Left lung (tissue), 10 donors: ENCODE results near the gene FERMT1. TPM values are rescaled to one million over a fixed set of nuclear protein-coding genes. Genes with fewer than 3 reads are reported as not detected.
A peak's percentile ranks its signal among the peaks of the same experiment; 100 is the strongest.

ENCODE experiments used
- ATAC-seq: fragments of 200-7000 bp; cut with Tn5 transposase; one replicate; pipeline ENCODE4 v1.9.1; 2020; ENCODE audit warnings: moderate library complexity
- DNase-seq, 4 donors: peaks; one replicate each; pipeline ENCODE4 v3.0.0-alpha.2; 2013 to 2020
- H3K27ac ChIP-seq, 2 donors: fragments of 200-600 bp; sonication (generic) in 1 of 2; one replicate each; pipeline versions ENCODE4 v1.5.0 to v1.8.0; 2020 to 2021
- H3K27me3 ChIP-seq, 2 donors: fragments of 200-600 bp; sonication (generic) in 1 of 2; one replicate each; pipeline versions ENCODE4 v1.5.0 to v1.8.0; 2020 to 2021
- H3K36me3 ChIP-seq, 2 donors: fragments of 200-600 bp; sonication (generic) in 1 of 2; one replicate each; pipeline versions ENCODE4 v1.5.0 to v1.8.0; 2020 to 2021
- H3K4me1 ChIP-seq, 2 donors: fragments of 200-600 bp; one replicate each; pipeline ENCODE4 v1.8.0; 2021
- H3K4me3 ChIP-seq, 2 donors: fragments of 200-600 bp; sonication (generic) in 1 of 2; one replicate each; pipeline versions ENCODE4 v1.5.0 to v1.8.0; 2020 to 2021; ENCODE audit warnings: mild to moderate bottlenecking in 1 of 2
- H3K9me3 ChIP-seq, 2 donors: fragments of 200-600 bp; sonication (generic) in 1 of 2; one replicate each; pipeline versions ENCODE4 v1.5.0 to v1.8.0; 2020 to 2021
- CTCF ChIP-seq, 2 donors: fragments of 200-600 bp; sonication (generic) in 1 of 2; IDR thresholded peaks; one replicate each; pipeline versions ENCODE4 v1.5.0 to v1.8.0; 2021; ENCODE audit warnings: antibody characterized with exemption in 2 of 2
- intact Hi-C, 2 donors: fragments of 100-400 bp; cut with DNase I; formaldehyde crosslinking; loops; one replicate each; pipeline versions ENCODE4 v1.11.2 to v1.14.2; 2022
- polyA plus RNA-seq, 6 donors: library from polyadenylated mRNA; unstranded; fragments of 120-200 nt; gene quantifications; one replicate each; pipeline ENCODE4 v1.2.1, GENCODE V29; 2013; ENCODE audit not compliant: insufficient read length in 6 of 6
- total RNA-seq, 2 donors: library from RNA; stranded (reverse); fragmentation: NEBNext Ultra II Directional; extraction: Animal tissue kit (Norgen Biotek cat#: 25700); gene quantifications; one replicate each; pipeline ENCODE4 v1.2.1, GENCODE V29; 2021
- donor health status: DM: no; HTN: yes; CAD: no.
- donor health status: DM: no; HTN: no; CAD: no.

Gene FERMT1
- total and polyA plus RNA-seq, 8 donors = 3.1 to 7.2 (median 4.9) TPM

DNA sequence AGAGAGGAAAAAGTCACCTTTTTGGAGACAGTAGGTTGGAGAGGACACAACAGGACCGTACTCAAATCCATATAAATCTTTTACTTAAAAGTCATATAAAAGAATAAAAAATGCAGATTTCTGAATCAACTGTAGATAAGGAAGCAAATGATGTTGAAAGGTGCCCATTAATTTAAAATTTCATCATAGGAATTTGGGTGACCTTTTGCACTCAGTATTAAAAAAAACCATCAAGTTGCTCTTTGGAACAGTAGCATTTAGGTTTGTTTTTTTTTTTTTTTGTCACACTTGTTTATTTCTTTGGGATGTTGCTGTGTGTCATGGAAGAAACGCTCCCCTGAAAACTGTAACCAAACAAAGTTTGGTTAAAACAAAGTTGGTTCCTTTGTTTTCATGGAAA lies 48.0 kb downstream of the FERMT1 start:
- H3K27ac ChIP-seq = no peak overlapping the region
- DNase-seq (no peak), ATAC-seq (no peak)
- H3K4me1 ChIP-seq = no peaks in the 10 kb centered on the region
- H3K27me3 ChIP-seq = no peaks in the 10 kb centered on the region
- H3K9me3 ChIP-seq = no peaks in the 10 kb centered on the region
- no peak overlapping the region for H3K4me3 ChIP-seq
- intact Hi-C loops = loop anchor here in 1 of 2 donors (10.0 kb wide), 1 partner anchor 120 kb away; the partner anchor contains the start of genes MCM8 and TRMT6
- H3K36me3 ChIP-seq = no peaks in the 10 kb centered on the region
- TF ChIP-seq CTCF (IDR thresholded peaks at IDR 0.05) = no peak

DNA sequence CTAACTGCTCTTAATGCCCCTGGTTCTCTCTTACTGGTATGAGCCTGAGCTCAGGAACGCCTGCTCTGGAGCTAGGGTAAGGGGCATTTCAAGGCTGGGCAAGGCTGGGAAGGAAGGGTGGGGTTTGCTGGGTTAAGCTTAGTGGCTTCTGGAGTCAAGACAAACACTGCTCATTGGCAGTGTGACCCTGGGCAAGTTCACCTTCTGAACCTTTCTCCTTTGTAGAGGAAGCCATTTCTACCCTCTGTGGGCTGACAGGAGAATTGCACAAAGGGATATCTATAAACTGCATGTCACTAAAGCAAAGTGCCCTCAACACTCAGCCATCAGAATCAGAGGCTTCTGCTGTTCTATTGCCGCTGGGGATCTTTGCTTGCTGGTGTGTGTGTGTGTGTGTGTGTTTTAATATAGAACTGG lies 48.7 kb downstream of the FERMT1 start:
- DNase-seq (no peak), ATAC-seq (peak; percentile 89)
- no peaks in the 10 kb centered on the region for H3K27me3 ChIP-seq
- no peak overlapping the region for H3K4me3 ChIP-seq
- H3K4me1 ChIP-seq = no peaks in the 10 kb centered on the region
- TF ChIP-seq CTCF (IDR thresholded peaks at IDR 0.05) = peak in 1 of 2 donors; percentile 21
- no peaks in the 10 kb centered on the region for H3K9me3 ChIP-seq
- no peaks in the 10 kb centered on the region for H3K36me3 ChIP-seq
- intact Hi-C loops = loop anchor here in 1 of 2 donors (10.0 kb wide), 1 partner anchor 119 kb away; the partner anchor contains the start of genes MCM8 and TRMT6
- H3K27ac ChIP-seq = no peak overlapping the region

DNA sequence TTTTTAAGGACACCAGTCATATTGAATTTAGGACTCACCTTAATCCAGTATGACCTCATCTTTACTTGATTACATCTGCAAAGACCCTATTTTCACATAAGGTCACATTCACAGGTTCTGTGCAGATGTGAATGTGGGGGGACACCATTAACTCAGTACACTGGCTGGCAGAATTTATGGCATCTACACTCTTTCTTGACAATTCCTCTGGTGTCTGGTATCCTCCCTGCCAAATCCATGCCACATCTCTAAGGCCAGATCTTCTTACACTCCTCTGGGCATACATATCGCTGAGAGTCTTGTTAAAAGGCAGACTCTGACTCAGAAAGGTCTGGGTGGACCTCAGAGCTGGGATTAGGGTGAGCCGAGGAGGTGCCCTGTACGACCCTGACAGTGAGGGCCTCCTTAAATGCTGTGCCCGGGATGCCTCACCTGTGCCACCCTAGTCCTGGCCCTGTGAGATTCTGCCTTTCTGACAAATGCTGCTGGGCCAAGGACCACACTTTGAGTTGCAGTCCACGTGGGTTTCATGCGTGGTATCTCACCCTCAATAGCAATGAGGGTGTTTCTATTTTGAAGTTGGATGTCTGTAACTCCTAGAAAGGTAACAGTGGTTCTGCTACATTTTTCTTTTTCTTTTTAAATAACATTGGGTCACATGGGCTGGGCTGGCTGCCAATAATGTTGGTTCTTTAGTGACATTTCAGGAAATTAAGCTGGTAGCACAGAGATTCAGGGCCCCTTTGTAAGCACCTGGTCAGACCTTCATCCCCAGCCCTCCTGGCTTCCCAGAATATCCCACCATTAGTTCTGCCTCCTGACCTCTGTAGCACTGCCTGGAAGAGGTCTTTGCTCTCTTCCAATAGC lies 51.8 kb downstream of the FERMT1 start:
- ATAC-seq = peak; percentile 54

GRCh38 chr20:6069669-6070068 lies 53.2 kb downstream of the FERMT1 start:
- H3K27ac ChIP-seq = no peak overlapping the region
- no peaks in the 10 kb centered on the region for H3K27me3 ChIP-seq
- no peaks in the 10 kb centered on the region for H3K4me1 ChIP-seq
- DNase-seq (no peak), ATAC-seq (no peak)
- no peak overlapping the region for H3K4me3 ChIP-seq
- intact Hi-C loops = loop anchor here in 1 of 2 donors (10.0 kb wide), 1 partner anchor 115 kb away; the partner anchor contains the start of genes MCM8 and TRMT6
- H3K36me3 ChIP-seq = no peaks in the 10 kb centered on the region
- no peak for TF ChIP-seq CTCF (IDR thresholded peaks at IDR 0.05)
- no peaks in the 10 kb centered on the region for H3K9me3 ChIP-seq

More for the DNA sequence above, 51.8 kb downstream of the FERMT1 start:
- DNase-seq = peak in 1 of 4 donors; percentile 58
- H3K27ac ChIP-seq = no peak overlapping the region
- no peaks in the 10 kb centered on the region for H3K36me3 ChIP-seq
- H3K9me3 ChIP-seq = no peaks in the 10 kb centered on the region
- intact Hi-C loops = loop anchor here in 1 of 2 donors (10.0 kb wide), 1 partner anchor 116 kb away; the partner anchor contains the start of genes MCM8 and TRMT6
- TF ChIP-seq CTCF (IDR thresholded peaks at IDR 0.05) = no peak
- no peak overlapping the region for H3K4me3 ChIP-seq
- H3K27me3 ChIP-seq = no peaks in the 10 kb centered on the region
- H3K4me1 ChIP-seq = no peaks in the 10 kb centered on the region

GRCh38 chr20:6067763-6068318 lies 55.0 kb downstream of the FERMT1 start:
- Histone ChIP-seq H3K27me3 (no peaks in the 10 kb centered on the region), H3K9me3 (no peaks in the 10 kb centered on the region), H3K4me3 (no peak overlapping the region), H3K4me1 (no peaks in the 10 kb centered on the region), H3K36me3 (no peaks in the 10 kb centered on the region), H3K27ac (no peak overlapping the region)
- TF ChIP-seq CTCF (IDR thresholded peaks at IDR 0.05) = no peak
- intact Hi-C loops = no loop called here
- ATAC-seq = no peak
- DNase-seq = no peak
